Neuronal stem cell (in vitro differentiated cells): ENCODE measurements around the gene CCDC141.

Source experiments
- DNase-seq: peaks from one replicate; pipeline ENCODE4 v3.0.0-alpha.2; 2013; ENCODE audit warnings: low spot score
- H2AFZ ChIP-seq: one replicate; pipeline ENCODE4 v1.6.1; 2013; ENCODE audit warnings: mild to moderate bottlenecking, low read length, inconsistent platforms
- H2AK5ac ChIP-seq: 2 replicates; pipeline ENCODE4 v1.6.1; 2013; ENCODE audit warnings: low read depth, mild to moderate bottlenecking, inconsistent platforms, low read length, moderate library complexity, mixed read lengths
- H2BK120ac ChIP-seq: 2 replicates; pipeline ENCODE4 v1.6.1; 2013; ENCODE audit warnings: low read depth, mild to moderate bottlenecking, inconsistent platforms, low read length, moderate library complexity, mixed read lengths
- H2BK12ac ChIP-seq: one replicate; pipeline ENCODE4 v1.6.1; 2013; ENCODE audit warnings: low read length, inconsistent platforms
- H2BK15ac ChIP-seq: 2 replicates; pipeline ENCODE4 v1.6.1; 2013; ENCODE audit warnings: mild to moderate bottlenecking, low read length, inconsistent platforms, mixed read lengths
- H2BK5ac ChIP-seq: one replicate; pipeline ENCODE4 v1.6.1; 2013; ENCODE audit warnings: inconsistent platforms, mild to moderate bottlenecking, low read length, moderate library complexity
- H3K14ac ChIP-seq: one replicate; pipeline ENCODE4 v1.6.1; 2013; ENCODE audit warnings: low read length, inconsistent platforms
- H3K18ac ChIP-seq: 2 replicates; pipeline ENCODE4 v1.6.1; 2013; ENCODE audit warnings: low read length, inconsistent platforms
- H3K23ac ChIP-seq: 2 replicates; pipeline ENCODE4 v1.6.1; 2013; ENCODE audit warnings: low read depth, mild to moderate bottlenecking, mixed read lengths, low read length, inconsistent platforms; ENCODE audit not compliant: poor library complexity
- H3K27ac ChIP-seq: replicated peaks from 3 replicates; pipeline ENCODE4 v1.5.1; 2013; ENCODE audit warnings: low read length, inconsistent platforms
- H3K27me3 ChIP-seq, 3 experiments: 2 replicates each; pipeline ENCODE4 v1.6.1; 2013; ENCODE audit warnings: low read length in 3 of 3, mild to moderate bottlenecking in 2 of 3, inconsistent platforms in 1 of 3, low read depth in 1 of 3, mixed read lengths in 1 of 3, moderate library complexity in 1 of 3; ENCODE audit not compliant: control insufficient read depth in 3 of 3, insufficient read depth in 3 of 3
- H3K36me3 ChIP-seq, 2 donors: replicated peaks in 1 of 2; 2 replicates each; pipeline ENCODE4 v1.6.1; 2013; ENCODE audit warnings: low read length in 2 of 2; ENCODE audit not compliant: control insufficient read depth in 2 of 2, insufficient read depth in 2 of 2
- H3K4ac ChIP-seq: 2 replicates; pipeline ENCODE4 v1.6.1; 2013; ENCODE audit warnings: inconsistent platforms, mild to moderate bottlenecking, low read length, moderate library complexity
- H3K4me1 ChIP-seq, 2 donors: 1 replicate in 1 of 2; 2 replicates in 1 of 2; pipeline ENCODE4 v1.6.1; 2013; ENCODE audit warnings: low read length in 2 of 2, low read depth in 1 of 2; ENCODE audit not compliant: control insufficient read depth in 2 of 2, insufficient read depth in 1 of 2
- H3K4me2 ChIP-seq: one replicate; pipeline ENCODE4 v1.6.1; 2013; ENCODE audit warnings: mild to moderate bottlenecking, low read length, inconsistent platforms; ENCODE audit not compliant: insufficient read depth, poor library complexity, severe bottlenecking
- H3K4me3 ChIP-seq, 2 donors: 2 replicates each; pipeline ENCODE4 v1.5.1; 2013; ENCODE audit warnings: low read length in 2 of 2, mild to moderate bottlenecking in 2 of 2, inconsistent platforms in 1 of 2, moderate library complexity in 1 of 2
- H3K79me1 ChIP-seq: one replicate; pipeline ENCODE4 v1.6.1; 2013; ENCODE audit warnings: low read depth, mild to moderate bottlenecking, inconsistent platforms, low read length, moderate library complexity
- H3K9ac ChIP-seq: one replicate; pipeline ENCODE4 v1.6.1; 2013; ENCODE audit warnings: mild to moderate bottlenecking, low read depth, low read length, inconsistent platforms; ENCODE audit not compliant: poor library complexity
- H3K9me3 ChIP-seq, 2 donors: replicated peaks in 1 of 2; 2 replicates each; pipeline versions ENCODE3 to v1.6.1; 2013; ENCODE audit warnings: low read length in 2 of 2, mild to moderate bottlenecking in 2 of 2, inconsistent platforms in 1 of 2, low read depth in 1 of 2, mixed read lengths in 1 of 2, moderate library complexity in 1 of 2; ENCODE audit not compliant: control insufficient read depth in 2 of 2, insufficient read depth in 1 of 2
- H4K8ac ChIP-seq: one replicate; pipeline ENCODE4 v1.6.1; 2013; ENCODE audit warnings: low read depth, mild to moderate bottlenecking, inconsistent platforms, low read length, moderate library complexity
- H4K91ac ChIP-seq: one replicate; pipeline ENCODE4 v1.6.1; 2013; ENCODE audit warnings: low read length, low read depth, mild to moderate bottlenecking, inconsistent platforms; ENCODE audit not compliant: poor library complexity
- WGBS, 2 donors: extraction: QIAGEN DNeasy Blood & Tissue Kit; methylation state at CpG; one replicate each; pipeline ENCODE4 v1.1.7; 2013; ENCODE audit warnings: missing lambda C conversion rate in 2 of 2, mixed read lengths in 1 of 2; ENCODE audit not compliant: insufficient read length in 2 of 2, insufficient replicate concordance in 1 of 2; ENCODE audit errors: extremely low coverage in 2 of 2; 5-methylcytosine and 5-hydroxymethylcytosine counted together

CCDC141 gene

GRCh38 chr2:178947006-178947405, 102.9 kb downstream of the CCDC141 start:
- H2BK5ac ChIP-seq: no peak overlapping the region
- H4K8ac ChIP-seq: no peak overlapping the region
- no peaks in the 10 kb centered on the region for H3K79me1 ChIP-seq
- H2AK5ac ChIP-seq: no peak overlapping the region
- no peak overlapping the region for H3K4ac ChIP-seq
- H3K14ac ChIP-seq: no peak overlapping the region
- H3K27ac ChIP-seq: no peak overlapping the region
- H3K27me3 ChIP-seq: no peaks in the 10 kb centered on the region
- H3K4me2 ChIP-seq: no peak overlapping the region
- H3K9me3 ChIP-seq: no peaks in the 10 kb centered on the region
- H4K91ac ChIP-seq: no peak overlapping the region
- H3K23ac ChIP-seq: no peak overlapping the region
- H3K4me3 ChIP-seq: no peak overlapping the region
- no peak overlapping the region for H2BK12ac ChIP-seq
- no peak overlapping the region for H2BK120ac ChIP-seq
- no peak overlapping the region for H3K9ac ChIP-seq
- WGBS, 2 donors: no CpG with 5 or more reads among the region's 3 CpGs
- no peak for DNase-seq
- H2AFZ ChIP-seq: no peak overlapping the region
- H3K18ac ChIP-seq: no peak overlapping the region
- no peaks in the 10 kb centered on the region for H3K4me1 ChIP-seq
- no peak overlapping the region for H2BK15ac ChIP-seq
- no peaks in the 10 kb centered on the region for H3K36me3 ChIP-seq

- Histone ChIP-seq H3K36me3 (no peaks in the 10 kb centered on the region), H2BK5ac (no peak overlapping the region), H3K79me1 (no peaks in the 10 kb centered on the region), H3K9me3 (no peaks in the 10 kb centered on the region), H3K4ac (no peak overlapping the region), H3K4me1 (no peaks in the 10 kb centered on the region), H3K14ac (no peak overlapping the region), H2BK120ac (no peak overlapping the region), H4K91ac (no peak overlapping the region), H3K9ac (no peak overlapping the region), H3K27me3 (no peaks in the 10 kb centered on the region), H3K23ac (no peak overlapping the region), H3K18ac (no peak overlapping the region), H3K4me2 (no peak overlapping the region), H2AK5ac (no peak overlapping the region), H4K8ac (no peak overlapping the region), H2BK12ac (no peak overlapping the region), H2BK15ac (no peak overlapping the region), H2AFZ (no peak overlapping the region), H3K27ac (no peak overlapping the region), H3K4me3 (no peak overlapping the region)
- DNase-seq: no peak
- no CpG with 5 or more reads among the region's 3 CpGs for WGBS, 2 donors
These were observed 103.4 kb downstream of the CCDC141 start for GRCh38 chr2:178946494-178946893.

DNA sequence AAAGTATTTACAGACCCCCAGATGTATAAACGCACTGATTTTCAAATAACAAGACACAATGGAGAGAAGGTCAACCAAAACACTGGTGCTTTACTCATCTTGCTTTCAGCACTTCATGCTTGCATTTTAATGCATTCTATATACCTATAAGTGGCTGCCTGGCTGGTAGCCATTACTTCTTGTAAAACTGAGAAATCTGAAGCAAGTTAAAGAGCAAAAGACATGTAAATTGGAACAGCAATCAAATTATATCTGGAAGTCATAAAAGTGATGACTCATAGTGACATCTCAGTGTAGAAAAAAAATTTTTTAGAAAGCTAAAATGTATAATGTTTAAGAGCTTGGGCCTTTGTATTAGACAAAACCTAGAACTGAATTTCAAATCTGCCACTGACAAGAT, 106.2 kb downstream of the CCDC141 start:
- no peak for DNase-seq
- H3K18ac ChIP-seq: no peak overlapping the region
- no peak overlapping the region for H3K4ac ChIP-seq
- H3K14ac ChIP-seq: no peak overlapping the region
- no peak overlapping the region for H2AK5ac ChIP-seq
- no peak overlapping the region for H2BK15ac ChIP-seq
- no peaks in the 10 kb centered on the region for H3K36me3 ChIP-seq
- H3K4me3 ChIP-seq: no peak overlapping the region
- H2BK5ac ChIP-seq: no peak overlapping the region
- H3K79me1 ChIP-seq: no peaks in the 10 kb centered on the region
- no peaks in the 10 kb centered on the region for H3K4me1 ChIP-seq
- no peaks in the 10 kb centered on the region for H3K27me3 ChIP-seq
- no peak overlapping the region for H3K27ac ChIP-seq
- no peak overlapping the region for H2BK120ac ChIP-seq
- no peaks in the 10 kb centered on the region for H3K9me3 ChIP-seq
- H2AFZ ChIP-seq: no peak overlapping the region
- H3K4me2 ChIP-seq: no peak overlapping the region
- no peak overlapping the region for H4K8ac ChIP-seq
- H3K9ac ChIP-seq: no peak overlapping the region
- H2BK12ac ChIP-seq: no peak overlapping the region
- no CpG with 5 or more reads among the region's 1 CpG for WGBS, 2 donors
- H3K23ac ChIP-seq: no peak overlapping the region
- no peak overlapping the region for H4K91ac ChIP-seq

DNA sequence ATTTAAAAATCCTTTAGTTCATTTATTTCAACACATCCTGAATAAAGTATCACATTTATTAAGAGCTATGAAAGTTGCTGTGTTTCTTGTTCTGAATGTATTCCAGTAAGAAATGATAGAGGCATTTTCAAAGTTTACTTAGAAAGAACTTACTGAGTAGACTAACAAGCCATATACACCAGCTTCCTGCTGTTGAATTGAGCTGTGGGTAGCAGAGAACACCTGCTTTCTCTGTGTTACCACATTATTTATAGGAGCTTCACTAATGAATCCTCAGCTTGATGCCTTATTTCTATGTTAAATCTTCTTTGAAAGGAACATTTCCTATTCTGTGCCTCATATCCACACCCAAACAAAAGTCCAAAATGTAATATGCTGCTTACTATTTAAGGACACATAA, 115.4 kb downstream of the CCDC141 start:
- no peak overlapping the region for H3K4ac ChIP-seq
- H3K27ac ChIP-seq: no peak overlapping the region
- no peak overlapping the region for H2AFZ ChIP-seq
- H4K91ac ChIP-seq: no peak overlapping the region
- H3K23ac ChIP-seq: no peak overlapping the region
- no peak overlapping the region for H2BK5ac ChIP-seq
- no peak overlapping the region for H3K4me2 ChIP-seq
- H3K9ac ChIP-seq: no peak overlapping the region
- no peak overlapping the region for H2BK120ac ChIP-seq
- H4K8ac ChIP-seq: no peak overlapping the region
- H3K27me3 ChIP-seq: no peaks in the 10 kb centered on the region
- DNase-seq: no peak
- no peak overlapping the region for H3K18ac ChIP-seq
- H3K4me1 ChIP-seq: peaks cover 0 to 1% of the 10 kb centered on the region in 2 donors
- H3K79me1 ChIP-seq: no peaks in the 10 kb centered on the region
- H2AK5ac ChIP-seq: no peak overlapping the region
- no peak overlapping the region for H3K4me3 ChIP-seq
- no peaks in the 10 kb centered on the region for H3K36me3 ChIP-seq
- H3K14ac ChIP-seq: no peak overlapping the region
- no peak overlapping the region for H2BK12ac ChIP-seq
- no peak overlapping the region for H2BK15ac ChIP-seq
- H3K9me3 ChIP-seq: no peaks in the 10 kb centered on the region
